CD14-positive monocyte (primary cell): Measurements from ENCODE around the gene SHLD1. TPM values are rescaled to one million over a fixed set of nuclear protein-coding genes. Genes with fewer than 3 reads are reported as not detected.

Source experiments
- DNase-seq, 3 donors: peaks; one replicate each; pipeline ENCODE4 v3.0.0-alpha.2; 2011 to 2022
- H2AFZ ChIP-seq: 2 replicates; pipeline ENCODE4 v1.6.0; 2012; ENCODE audit warnings: mild to moderate bottlenecking, low read depth, low read length, inconsistent platforms; ENCODE audit not compliant: insufficient read depth, poor library complexity, severe bottlenecking
- H3K27ac ChIP-seq, 2 donors: 1 replicate in 1 of 2; 2 replicates in 1 of 2; pipeline ENCODE4 v1.5.1; 2012 to 2013; ENCODE audit warnings: low read length in 2 of 2, control low read depth in 1 of 2, inconsistent platforms in 1 of 2, low read depth in 1 of 2, mild to moderate bottlenecking in 1 of 2
- H3K27me3 ChIP-seq, 2 donors: one replicate each; pipeline versions ENCODE4 v1.6.0 to v1.6.1; 2011 to 2013; ENCODE audit warnings: low read length in 2 of 2; ENCODE audit not compliant: control insufficient read depth in 2 of 2, insufficient read depth in 2 of 2
- H3K36me3 ChIP-seq, 2 donors: replicated peaks in 1 of 2; 1 replicate in 1 of 2; 2 replicates in 1 of 2; pipeline versions ENCODE4 v1.5.1 to v1.6.1; 2012 to 2013; ENCODE audit warnings: low read length in 2 of 2, control low read depth in 1 of 2, inconsistent platforms in 1 of 2, mild to moderate bottlenecking in 1 of 2; ENCODE audit not compliant: insufficient read depth in 2 of 2, control insufficient read depth in 1 of 2
- H3K4me1 ChIP-seq, 2 donors: 1 replicate in 1 of 2; 2 replicates in 1 of 2; pipeline versions ENCODE4 v1.5.1 to v1.6.1; 2012 to 2013; ENCODE audit warnings: low read length in 2 of 2, control low read depth in 1 of 2, inconsistent platforms in 1 of 2, mild to moderate bottlenecking in 1 of 2, moderate library complexity in 1 of 2; ENCODE audit not compliant: insufficient read depth in 2 of 2, control insufficient read depth in 1 of 2
- H3K4me2 ChIP-seq: replicated peaks from 2 replicates; pipeline ENCODE3; 2012; ENCODE audit warnings: low read length, moderate library complexity, mild to moderate bottlenecking; ENCODE audit not compliant: poor library complexity, severe bottlenecking; ENCODE audit errors: extremely low read depth
- H3K4me3 ChIP-seq, 3 experiments: fragments of 200-600 bp in 1 of 3; sonication (generic) in 1 of 3; replicated peaks in 1 of 3; 1 replicate in 2 of 3; 2 replicates in 1 of 3; pipeline ENCODE4 v1.5.1; 2011 to 2013; ENCODE audit warnings: low read length in 3 of 3, mild to moderate bottlenecking in 3 of 3, control low read depth in 2 of 3, low read depth in 2 of 3, inconsistent platforms in 1 of 3, moderate library complexity in 1 of 3
- H3K79me2 ChIP-seq: 2 replicates; pipeline ENCODE4 v1.6.0; 2012; ENCODE audit warnings: mild to moderate bottlenecking, control low read depth, inconsistent platforms, low read length, moderate library complexity; ENCODE audit not compliant: insufficient read depth
- H3K9ac ChIP-seq: 2 replicates; pipeline ENCODE4 v1.6.0; 2017; ENCODE audit warnings: low read length, mild to moderate bottlenecking; ENCODE audit not compliant: insufficient read depth, poor library complexity, severe bottlenecking
- H3K9me3 ChIP-seq, 2 donors: replicated peaks in 1 of 2; 1 replicate in 1 of 2; 2 replicates in 1 of 2; pipeline versions ENCODE4 v1.5.1 to v1.6.1; 2012 to 2013; ENCODE audit warnings: low read length in 2 of 2, control low read depth in 1 of 2; ENCODE audit not compliant: control insufficient read depth in 1 of 2, insufficient read depth in 1 of 2
- H4K20me1 ChIP-seq: 2 replicates; pipeline ENCODE4 v1.6.0; 2012; ENCODE audit warnings: mild to moderate bottlenecking, low read length, control low read depth, moderate library complexity; ENCODE audit not compliant: insufficient read depth
- H3K27ac Mint-ChIP-seq, 7 donors: one replicate each; pipeline ENCODE4 v1.8.0; 2020; ENCODE audit warnings: mild to moderate bottlenecking in 7 of 7, mixed read lengths in 7 of 7, moderate library complexity in 6 of 7, inconsistent platforms in 2 of 7
- H3K27me3 Mint-ChIP-seq, 3 donors: one replicate each; pipeline ENCODE4 v1.8.0; 2021 to 2022; ENCODE audit warnings: low read depth in 3 of 3, mild to moderate bottlenecking in 3 of 3, mixed read lengths in 3 of 3, moderate library complexity in 3 of 3, inconsistent platforms in 1 of 3
- H3K36me3 Mint-ChIP-seq, 2 donors: one replicate each; pipeline ENCODE4 v1.8.0; 2020; ENCODE audit warnings: mixed read lengths in 2 of 2, inconsistent platforms in 1 of 2, mild to moderate bottlenecking in 1 of 2
- H3K4me1 Mint-ChIP-seq: one replicate; pipeline ENCODE4 v1.8.0; 2020; ENCODE audit warnings: mild to moderate bottlenecking, mixed read lengths
- H3K4me3 Mint-ChIP-seq, 2 donors: one replicate each; pipeline ENCODE4 v1.8.0; 2020; ENCODE audit warnings: mild to moderate bottlenecking in 2 of 2, mixed read lengths in 2 of 2, moderate library complexity in 1 of 2
- H3K9me3 Mint-ChIP-seq, 7 donors: one replicate each; pipeline ENCODE4 v1.8.0; 2020 to 2022; ENCODE audit warnings: mixed read lengths in 7 of 7, mild to moderate bottlenecking in 6 of 7, moderate library complexity in 6 of 7, inconsistent platforms in 2 of 7
- CTCF ChIP-seq: fragments of 200-600 bp; IDR thresholded peaks from one replicate; pipeline ENCODE4 v1.8.0; 2022; ENCODE audit warnings: antibody characterized with exemption, mild to moderate bottlenecking
- WGBS: methylation state at CpG from one replicate; pipeline ENCODE4 v1.1.5; 2013; ENCODE audit warnings: missing lambda C conversion rate; ENCODE audit not compliant: insufficient coverage; 5-methylcytosine and 5-hydroxymethylcytosine counted together
- intact Hi-C, 2 donors: fragments of 100-400 bp; cut with micrococcal nuclease; formaldehyde crosslinking; loops; one replicate each; pipeline versions ENCODE4 v1.15.0 to v1.15.1; 2023
- polyA plus RNA-seq, 3 donors: library from polyadenylated mRNA; depleted of rRNA in 1 of 3; unstranded in 2 of 3; stranded (reverse) in 1 of 3; fragments of 300-500 nt in 2 of 3; fragments of >200 nt in 1 of 3; fragmentation: Illumina TruSeq in 2 of 3; gene quantifications; 1 replicate in 2 of 3; 2 replicates in 1 of 3; pipeline ENCODE4 v1.2.3, GENCODE V29; 2012 to 2021

The SHLD1 gene
- polyA plus RNA-seq, 3 donors: 8.3 to 12.7 (median 11.5) TPM

GRCh38 chr20:5770987-5771318 is 20.8 kb downstream of the SHLD1 start:
- H3K27ac Mint-ChIP-seq: no peak overlapping the region
- no peak overlapping the region for H3K9ac ChIP-seq

GRCh38 chr20:5772704-5773103 is 22.5 kb downstream of the SHLD1 start:
- WGBS: 100% methylated on average over 2 of the region's 5 CpGs
- H3K36me3 Mint-ChIP-seq: peaks cover 30 to 47% of the 10 kb centered on the region in 2 donors
- no peak overlapping the region for H2AFZ ChIP-seq
- no peak overlapping the region for H3K4me3 Mint-ChIP-seq
- TF ChIP-seq CTCF: no peak
- peaks cover 28% of the 10 kb centered on the region for H3K4me1 Mint-ChIP-seq
- peaks cover 15% of the 10 kb centered on the region for H3K79me2 ChIP-seq
- H3K27ac Mint-ChIP-seq: no peak overlapping the region
- H3K27ac ChIP-seq: no peak overlapping the region
- no peaks in the 10 kb centered on the region for H3K9me3 Mint-ChIP-seq
- no peak overlapping the region for H3K9ac ChIP-seq
- peaks cover 16 to 19% of the 10 kb centered on the region in 2 donors for H3K4me1 ChIP-seq
- intact Hi-C loops: loop anchor here in 1 of 2 donors (10.0 kb wide), 1 partner anchor 178 kb away; no protein-coding TSS in a partner anchor
- no peak overlapping the region for H3K4me2 ChIP-seq
- no peak for DNase-seq
- H4K20me1 ChIP-seq: no peaks in the 10 kb centered on the region
- no peaks in the 10 kb centered on the region for H3K9me3 ChIP-seq
- H3K36me3 ChIP-seq: peaks cover 17 to 45% of the 10 kb centered on the region in 2 donors
- no peak overlapping the region for H3K4me3 ChIP-seq
- no peaks in the 10 kb centered on the region for H3K27me3 Mint-ChIP-seq
- no peaks in the 10 kb centered on the region for H3K27me3 ChIP-seq

More at GRCh38 chr20:5770987-5771318, 20.8 kb downstream of the SHLD1 start:
- H3K79me2 ChIP-seq: peaks cover 19% of the 10 kb centered on the region
- no peaks in the 10 kb centered on the region for H3K27me3 Mint-ChIP-seq
- WGBS: no CpG with 5 or more reads among the region's 1 CpG
- no peak overlapping the region for H3K4me3 ChIP-seq
- peaks cover 28% of the 10 kb centered on the region for H3K4me1 Mint-ChIP-seq
- no peaks in the 10 kb centered on the region for H3K9me3 ChIP-seq
- no peak overlapping the region for H2AFZ ChIP-seq
- H3K9me3 Mint-ChIP-seq: no peaks in the 10 kb centered on the region
- no peak overlapping the region for H3K27ac ChIP-seq
- no peak for TF ChIP-seq CTCF
- H3K36me3 Mint-ChIP-seq: peaks cover 32 to 51% of the 10 kb centered on the region in 2 donors
- H3K4me1 ChIP-seq: peaks cover 16 to 19% of the 10 kb centered on the region in 2 donors
- H3K36me3 ChIP-seq: peaks cover 12 to 38% of the 10 kb centered on the region in 2 donors
- no peak for DNase-seq
- H3K4me2 ChIP-seq: no peak overlapping the region
- intact Hi-C loops: loop anchor here in 1 of 2 donors (10.0 kb wide), 1 partner anchor 176 kb away; no protein-coding TSS in a partner anchor
- H3K4me3 Mint-ChIP-seq: no peak overlapping the region
- no peaks in the 10 kb centered on the region for H3K27me3 ChIP-seq
- H4K20me1 ChIP-seq: no peaks in the 10 kb centered on the region
